ENCODE results near the gene EQTN. TPM values are rescaled to one million over a fixed set of nuclear protein-coding genes. Genes with fewer than 3 reads are reported as not detected.
"Not testable (repeated sequence)": the region's sequence is repeated elsewhere in the genome, so short reads cannot be mapped to it uniquely, and the experiment has no call there.

The EQTN gene
- total RNA-seq, 4 donors from 2014 or later: 1.2 TPM; not detected in 3

DNA sequence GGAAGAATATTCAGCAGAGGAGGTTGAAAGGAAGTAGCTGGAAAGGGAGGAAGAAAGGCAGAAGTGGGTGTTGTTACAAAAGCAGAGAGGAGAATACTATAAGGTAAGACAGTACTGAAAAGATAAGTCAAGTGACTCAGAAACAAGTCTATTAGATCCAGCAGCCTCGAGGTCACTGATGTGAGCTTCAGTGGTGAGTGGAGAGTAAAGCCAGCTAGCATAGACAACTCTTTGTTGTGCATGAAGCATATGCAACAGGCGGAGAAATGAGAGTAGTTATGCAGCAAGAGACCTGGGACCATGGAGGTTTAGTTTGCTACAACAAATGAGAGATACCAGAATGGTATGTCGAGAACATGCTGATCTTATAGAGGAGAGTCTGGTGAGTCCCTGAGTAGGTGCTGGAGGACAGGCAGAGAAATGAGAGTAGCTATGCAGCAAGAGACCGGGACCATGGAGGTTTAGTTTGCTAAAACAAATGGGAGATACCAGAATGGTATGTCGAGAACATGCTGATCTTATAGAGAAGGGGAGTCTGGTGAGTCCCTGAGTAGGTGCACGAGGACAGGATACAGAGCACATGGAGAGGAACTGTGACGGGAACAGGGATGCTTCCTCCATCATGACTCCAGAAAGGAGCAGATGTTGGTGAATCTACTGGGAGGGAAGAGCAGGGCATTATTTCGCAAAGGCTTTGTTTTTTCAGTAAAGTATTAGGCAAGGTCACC, 36.0 kb downstream of the EQTN start:
- no peaks in the 10 kb centered on the region for H3K9me3 ChIP-seq
- no peak overlapping the region for H3K27ac ChIP-seq
- ATAC-seq: no peak
- no peaks in the 10 kb centered on the region for H3K4me1 ChIP-seq
- no peaks in the 10 kb centered on the region for H3K36me3 ChIP-seq
- TF ChIP-seq EP300 (IDR thresholded peaks at IDR 0.05) (no peak), POLR2A (IDR thresholded peaks at IDR 0.05) (no peak), POLR2AphosphoS5 (IDR thresholded peaks at IDR 0.05) (no peak)
- TF ChIP-seq, protein P1, sequence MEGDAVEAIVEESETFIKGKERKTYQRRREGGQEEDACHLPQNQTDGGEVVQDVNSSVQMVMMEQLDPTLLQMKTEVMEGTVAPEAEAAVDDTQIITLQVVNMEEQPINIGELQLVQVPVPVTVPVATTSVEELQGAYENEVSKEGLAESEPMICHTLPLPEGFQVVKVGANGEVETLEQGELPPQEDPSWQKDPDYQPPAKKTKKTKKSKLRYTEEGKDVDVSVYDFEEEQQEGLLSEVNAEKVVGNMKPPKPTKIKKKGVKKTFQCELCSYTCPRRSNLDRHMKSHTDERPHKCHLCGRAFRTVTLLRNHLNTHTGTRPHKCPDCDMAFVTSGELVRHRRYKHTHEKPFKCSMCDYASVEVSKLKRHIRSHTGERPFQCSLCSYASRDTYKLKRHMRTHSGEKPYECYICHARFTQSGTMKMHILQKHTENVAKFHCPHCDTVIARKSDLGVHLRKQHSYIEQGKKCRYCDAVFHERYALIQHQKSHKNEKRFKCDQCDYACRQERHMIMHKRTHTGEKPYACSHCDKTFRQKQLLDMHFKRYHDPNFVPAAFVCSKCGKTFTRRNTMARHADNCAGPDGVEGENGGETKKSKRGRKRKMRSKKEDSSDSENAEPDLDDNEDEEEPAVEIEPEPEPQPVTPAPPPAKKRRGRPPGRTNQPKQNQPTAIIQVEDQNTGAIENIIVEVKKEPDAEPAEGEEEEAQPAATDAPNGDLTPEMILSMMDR (IDR thresholded peaks at IDR 0.05): no peak
- H3K4me3 ChIP-seq: no peak overlapping the region
- no peaks in the 10 kb centered on the region for H3K27me3 ChIP-seq
- 72 to 79% methylated on average over 4 to 8 of the region's 8 CpGs for WGBS, 2 donors (ENCODE audit: low coverage in 1 of 2)

DNA sequence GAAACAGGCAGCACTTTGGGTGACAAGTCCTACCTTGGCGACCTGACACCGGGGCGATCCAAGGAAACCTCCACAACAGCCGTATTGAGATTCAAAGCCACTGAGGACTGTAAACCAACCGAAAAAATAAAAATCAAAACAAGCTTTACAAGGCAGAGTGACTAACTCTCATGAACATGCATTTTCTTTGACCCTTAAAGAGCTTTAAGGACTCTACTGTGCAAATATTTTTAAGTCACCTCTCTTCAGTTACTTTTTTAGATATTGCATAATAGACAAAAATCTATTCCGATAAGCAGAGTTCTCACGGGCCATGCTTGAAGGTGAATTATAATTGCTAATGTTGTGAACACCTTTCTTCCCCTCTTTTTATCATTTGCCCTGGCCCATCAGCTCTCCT, 38.3 kb downstream of the EQTN start:
- no peak overlapping the region for H3K27ac ChIP-seq
- no peak overlapping the region for H3K4me3 ChIP-seq
- no peaks in the 10 kb centered on the region for H3K36me3 ChIP-seq
- ATAC-seq: no peak
- H3K9me3 ChIP-seq: no peaks in the 10 kb centered on the region
- no peaks in the 10 kb centered on the region for H3K4me1 ChIP-seq
- TF ChIP-seq POLR2AphosphoS5 (IDR thresholded peaks at IDR 0.05): no peak
- TF ChIP-seq POLR2A (IDR thresholded peaks at IDR 0.05): no peak
- TF ChIP-seq, protein P1 (IDR thresholded peaks at IDR 0.05): no peak
- TF ChIP-seq EP300 (IDR thresholded peaks at IDR 0.05): no peak
- 89 to 95% methylated on average over 6 to 7 of the region's 7 CpGs for WGBS, 2 donors (ENCODE audit: low coverage in 1 of 2)
- H3K27me3 ChIP-seq: no peaks in the 10 kb centered on the region

DNA sequence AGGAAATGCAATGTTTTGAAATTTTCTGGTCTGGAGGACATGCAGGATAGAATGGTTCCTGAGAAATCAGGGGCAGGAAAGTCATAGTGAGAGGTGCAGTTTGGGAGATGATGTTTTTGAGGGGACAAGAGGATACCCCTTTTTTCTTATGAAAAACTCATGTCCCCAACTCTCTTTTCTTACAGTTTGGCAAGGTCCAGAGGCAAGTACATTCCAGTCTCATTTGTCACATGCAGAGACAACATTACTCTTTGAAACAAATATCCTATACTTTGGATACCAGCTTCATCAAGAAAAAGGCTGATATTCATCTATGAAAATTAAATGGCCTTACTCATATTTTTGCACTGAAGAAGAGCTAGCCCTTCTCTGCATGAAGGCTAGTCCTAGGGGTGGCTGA, 48.2 kb downstream of the EQTN start:
- H3K27me3 ChIP-seq: no peaks in the 10 kb centered on the region
- no peak overlapping the region for H3K27ac ChIP-seq
- no peaks in the 10 kb centered on the region for H3K9me3 ChIP-seq
- TF ChIP-seq EP300 (IDR thresholded peaks at IDR 0.05) (no peak), POLR2A (IDR thresholded peaks at IDR 0.05) (no peak)
- ATAC-seq: no peak
- H3K4me1 ChIP-seq: no peaks in the 10 kb centered on the region
- no peak overlapping the region for H3K4me3 ChIP-seq
- no peaks in the 10 kb centered on the region for H3K36me3 ChIP-seq

- 30 to 71% methylated on average over 1 to 2 of the region's 2 CpGs for WGBS, 2 donors (ENCODE audit: low coverage in 1 of 2)
- Histone ChIP-seq H3K9me3 (no peaks in the 10 kb centered on the region), H3K27ac (no peak overlapping the region), H3K27me3 (no peaks in the 10 kb centered on the region), H3K4me3 (no peak overlapping the region), H3K36me3 (no peaks in the 10 kb centered on the region), H3K4me1 (no peaks in the 10 kb centered on the region)
- TF ChIP-seq EP300 (IDR thresholded peaks at IDR 0.05) (no peak), POLR2AphosphoS5 (IDR thresholded peaks at IDR 0.05) (no peak)
- TF ChIP-seq, protein P1 (IDR thresholded peaks at IDR 0.05): peak in 2 of 4 experiments; percentile 12 to 45
- ATAC-seq: no peak
These were observed 49.2 kb downstream of the EQTN start for GRCh38 chr9:27247756-27248155.

DNA sequence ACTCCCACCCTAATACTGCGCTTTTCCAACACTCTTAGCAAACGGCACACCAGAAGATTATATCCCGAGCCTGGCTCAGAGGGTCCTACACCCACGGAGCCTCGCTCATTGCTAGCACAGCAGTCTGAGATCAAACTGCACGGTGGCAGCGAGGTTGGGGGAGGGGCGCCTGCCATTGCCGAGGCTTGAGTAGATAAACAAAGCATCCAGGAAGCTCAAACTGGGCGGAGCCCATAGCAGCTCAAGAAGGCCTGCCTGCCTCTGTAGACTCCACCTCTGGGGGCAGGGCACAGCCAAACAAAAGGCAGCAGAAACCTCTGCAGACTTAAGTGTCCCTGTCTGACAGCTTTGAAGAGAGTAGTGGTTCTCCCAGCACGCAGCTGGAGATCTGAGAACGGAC, 57.3 kb downstream of the EQTN start:
- not testable (repeated sequence) for H3K4me1 ChIP-seq, H3K27ac ChIP-seq, ATAC-seq, H3K36me3 ChIP-seq, H3K4me3 ChIP-seq, H3K27me3 ChIP-seq
- no CpG with 5 or more reads among the region's 12 CpGs for WGBS, 2 donors (ENCODE audit: low coverage in 1 of 2)
- peaks cover 0 to 46% (median 0%) of the 10 kb centered on the region in 3 donors for H3K9me3 ChIP-seq

Other genes starting within 250 kb of the EQTN start
- gene TEK, start 187.9 kb downstream of the EQTN start, total RNA-seq: 10 to 100 TPM in 3 of 4 donors, 1 to 10 TPM in 1; 4.4 to 25.3 (median 13.2) TPM
- not detected for gene IFNK, start 227.1 kb upstream of the EQTN start, total RNA-seq
- 10 to 100 TPM; 10.2 to 12.4 (median 11.6) TPM for gene MOB3B, start 232.7 kb upstream of the EQTN start, total RNA-seq